HL-60/S4 treated with retinoic acid at 250 ng/mL for 4 days and 3 days (cell line): ENCODE data around the gene GPR143.
"Not testable (repeated sequence)": the region's sequence is repeated elsewhere in the genome, so short reads cannot be mapped to it uniquely, and the experiment has no call there.

Source experiments
- in situ Hi-C: fragments of 300-500 bp; cut with MboI; formaldehyde crosslinking; loops from 2 replicates; pipeline ENCODE4 v1.7.0; 2022; ENCODE audit warnings: low sequenced_read_pairs

Gene GPR143

GRCh38 chrX:9765737-9766097 is at the start of gene GPR143:
Gene GPR143, minus strand, starts transcription at chrX:9765847. Its CDS starts 30 bp downstream, at chrX:9765817.
- in situ Hi-C loops, result no loop called here

- in situ Hi-C loops, result not testable (repeated sequence)
These were observed 45.4 kb upstream of the GPR143 start for GRCh38 chrX:9811086-9811485.

- in situ Hi-C loops, result not testable (repeated sequence)
These were observed 44.2 kb upstream of the GPR143 start for GRCh38 chrX:9809876-9810275.

- in situ Hi-C loops, result no loop called here
These were observed 41.9 kb upstream of the GPR143 start for GRCh38 chrX:9807355-9808182.

- in situ Hi-C loops, result no loop called here
These were observed 40.3 kb upstream of the GPR143 start for GRCh38 chrX:9805956-9806355.

GRCh38 chrX:9804444-9804843 is 38.8 kb upstream of the GPR143 start:
- in situ Hi-C loops, result no loop called here

- in situ Hi-C loops, result no loop called here
These were observed 37.1 kb upstream of the GPR143 start for GRCh38 chrX:9802737-9803136.

GRCh38 chrX:9797384-9798360 is 32.0 kb upstream of the GPR143 start:
- in situ Hi-C loops, result no loop called here

- in situ Hi-C loops, result no loop called here
These were observed 28.8 kb upstream of the GPR143 start for GRCh38 chrX:9794495-9794894.

GRCh38 chrX:9790866-9791265 is 25.2 kb upstream of the GPR143 start:
- in situ Hi-C loops, result no loop called here

- in situ Hi-C loops, result no loop called here
These were observed 23.9 kb upstream of the GPR143 start for GRCh38 chrX:9789555-9789954.

- in situ Hi-C loops, result no loop called here
These were observed 23.3 kb upstream of the GPR143 start for GRCh38 chrX:9788911-9789310.

GRCh38 chrX:9786798-9787635 is 21.4 kb upstream of the GPR143 start:
- in situ Hi-C loops, result no loop called here

- in situ Hi-C loops, result no loop called here
These were observed 20.5 kb upstream of the GPR143 start, which contains the start of gene SHROOM2 for GRCh38 chrX:9785944-9786797. Gene SHROOM2, plus strand, starts transcription at chrX:9786429. Its CDS starts 117 bp downstream, at chrX:9786546.

- in situ Hi-C loops, result no loop called here
These were observed 19.8 kb upstream of the GPR143 start for GRCh38 chrX:9785254-9785943.

- in situ Hi-C loops, result no loop called here
These were observed 18.7 kb upstream of the GPR143 start for GRCh38 chrX:9784332-9784731.

- in situ Hi-C loops, result no loop called here
These were observed 16.3 kb upstream of the GPR143 start for GRCh38 chrX:9781941-9782340.

- in situ Hi-C loops, result no loop called here
These were observed 10.3 kb upstream of the GPR143 start for GRCh38 chrX:9775930-9776329.

- in situ Hi-C loops, result no loop called here
These were observed 7.3 kb upstream of the GPR143 start for GRCh38 chrX:9772943-9773342.
